Left ventricle myocardium inferior (tissue), 1 donor: ENCODE results near the gene CYB5R2. TPM values are rescaled to one million over a fixed set of nuclear protein-coding genes. Genes with fewer than 3 reads are reported as not detected.

Source experiments
- DNase-seq: peaks from one replicate; pipeline ENCODE4 v3.0.0-alpha.2; 2020
- H3K27ac ChIP-seq: fragments of 200-600 bp; replicated peaks from 2 replicates; pipeline ENCODE4 v1.8.0; 2021
- H3K27me3 ChIP-seq: fragments of 200-600 bp; 2 replicates; pipeline ENCODE4 v1.8.0; 2021; ENCODE audit warnings: low read depth
- H3K36me3 ChIP-seq: fragments of 200-600 bp; 2 replicates; pipeline ENCODE4 v1.8.0; 2021
- H3K4me1 ChIP-seq: fragments of 200-600 bp; 2 replicates; pipeline ENCODE4 v1.8.0; 2021
- H3K4me3 ChIP-seq: fragments of 200-600 bp; 2 replicates; pipeline ENCODE4 v1.8.0; 2021; ENCODE audit warnings: mild to moderate bottlenecking, moderate library complexity
- H3K9me3 ChIP-seq: fragments of 200-600 bp; replicated peaks from 2 replicates; pipeline ENCODE4 v1.8.0; 2021
- intact Hi-C: fragments of 100-400 bp; cut with micrococcal nuclease; formaldehyde crosslinking; loops from one replicate; pipeline ENCODE4 v1.11.0; 2022
- long read RNA-seq: library from polyadenylated mRNA; unstranded; transcript quantifications from one replicate; pipeline ENCODE4 v2.0.0, GENCODE V29; 2021
- total RNA-seq: library from RNA; stranded (reverse); fragmentation: NEBNext Ultra II Directional; extraction: Animal tissue kit (Norgen Biotek cat#: 25700); gene quantifications from one replicate; pipeline ENCODE4 v1.2.1, GENCODE V29; 2021
- TF ChIP-seq, protein P1 (sequence below): fragments of 200-600 bp; IDR thresholded peaks from 2 replicates; pipeline ENCODE4 v1.8.0; 2021; ENCODE audit warnings: antibody characterized with exemption, mild to moderate bottlenecking, borderline replicate concordance
- donor health status: DM: no; HTN: yes; CAD: no; lungs with severe emphysema.

Gene CYB5R2
- 1.8 TPM for total RNA-seq
- long read RNA-seq, result 0 reads

DNA sequence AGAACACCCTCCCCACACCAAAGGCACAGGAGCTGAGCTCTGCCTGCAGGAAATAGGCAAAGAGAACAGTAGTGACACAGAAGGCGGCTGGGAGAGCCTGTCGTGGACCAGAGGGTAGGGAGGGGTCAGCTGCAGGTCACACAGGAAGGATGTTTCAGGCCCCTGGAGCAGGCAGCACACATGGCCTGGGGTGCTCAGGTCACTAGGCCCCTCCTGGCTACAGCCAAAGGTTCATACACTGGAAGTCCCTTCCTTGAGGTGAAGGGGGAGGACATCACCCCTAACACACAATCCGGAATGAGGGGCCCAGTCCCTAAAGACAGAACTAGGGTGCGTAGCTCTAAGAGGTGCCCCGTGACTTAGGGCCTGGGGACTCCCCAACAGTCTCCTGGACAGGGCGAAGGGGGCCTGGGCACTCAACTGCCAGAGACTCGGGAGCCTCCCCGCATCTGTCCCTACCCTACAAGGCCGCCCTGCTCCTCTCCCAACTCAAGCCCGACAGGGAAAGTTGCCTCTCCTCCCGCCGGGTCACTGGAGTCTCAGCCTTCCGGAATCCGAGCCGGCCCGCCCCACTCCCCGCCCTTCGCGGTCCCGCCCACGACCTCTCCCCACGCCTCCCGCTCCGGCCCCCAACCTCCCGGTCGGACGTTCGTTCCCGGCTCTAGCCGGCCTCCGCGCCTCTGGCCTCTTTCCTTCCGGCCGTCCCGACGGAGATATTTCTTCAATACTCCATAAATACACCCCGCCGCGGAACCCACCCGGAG, at the start of gene CYB5R2:
CYB5R2 (minus strand) TSS at position 541 of the 764 bp plus-strand sequence. CDS start 675 bp downstream, outside the sequence.
- H3K27me3 ChIP-seq, result peaks cover 45% of the 10 kb centered on the region
- H3K27ac ChIP-seq, result peak within 1 kb of the TSS; percentile 64
- H3K4me1 ChIP-seq, result peaks cover 22% of the 10 kb centered on the region
- H3K4me3 ChIP-seq, result peak within 1 kb of the TSS; percentile 72
- no peaks in the 10 kb centered on the region for H3K9me3 ChIP-seq
- DNase-seq, result peak; percentile 76
- H3K36me3 ChIP-seq, result no peaks in the 10 kb centered on the region
- intact Hi-C loops, result no loop called here
- TF ChIP-seq, protein P1, sequence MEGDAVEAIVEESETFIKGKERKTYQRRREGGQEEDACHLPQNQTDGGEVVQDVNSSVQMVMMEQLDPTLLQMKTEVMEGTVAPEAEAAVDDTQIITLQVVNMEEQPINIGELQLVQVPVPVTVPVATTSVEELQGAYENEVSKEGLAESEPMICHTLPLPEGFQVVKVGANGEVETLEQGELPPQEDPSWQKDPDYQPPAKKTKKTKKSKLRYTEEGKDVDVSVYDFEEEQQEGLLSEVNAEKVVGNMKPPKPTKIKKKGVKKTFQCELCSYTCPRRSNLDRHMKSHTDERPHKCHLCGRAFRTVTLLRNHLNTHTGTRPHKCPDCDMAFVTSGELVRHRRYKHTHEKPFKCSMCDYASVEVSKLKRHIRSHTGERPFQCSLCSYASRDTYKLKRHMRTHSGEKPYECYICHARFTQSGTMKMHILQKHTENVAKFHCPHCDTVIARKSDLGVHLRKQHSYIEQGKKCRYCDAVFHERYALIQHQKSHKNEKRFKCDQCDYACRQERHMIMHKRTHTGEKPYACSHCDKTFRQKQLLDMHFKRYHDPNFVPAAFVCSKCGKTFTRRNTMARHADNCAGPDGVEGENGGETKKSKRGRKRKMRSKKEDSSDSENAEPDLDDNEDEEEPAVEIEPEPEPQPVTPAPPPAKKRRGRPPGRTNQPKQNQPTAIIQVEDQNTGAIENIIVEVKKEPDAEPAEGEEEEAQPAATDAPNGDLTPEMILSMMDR, result no peak

DNA sequence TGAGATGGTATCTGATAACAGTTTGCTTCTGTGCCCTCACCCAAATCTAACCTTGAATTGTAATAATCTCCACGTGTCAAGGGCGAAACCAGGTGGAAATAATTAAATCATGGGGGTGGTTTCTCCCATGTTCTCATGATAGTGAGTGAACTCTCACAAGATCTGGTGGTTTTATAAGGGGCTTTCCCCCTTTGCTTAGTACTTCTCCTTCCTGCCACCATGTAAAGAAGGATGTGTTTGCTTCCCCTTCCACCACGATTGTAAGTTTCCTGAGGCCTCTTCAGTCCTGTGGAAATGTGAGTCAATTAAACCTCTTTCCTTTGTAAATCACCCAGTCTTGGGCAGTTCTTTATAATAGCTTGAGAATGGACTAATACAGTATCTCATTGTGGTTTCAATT, 41.5 kb upstream of the CYB5R2 start:
- Histone ChIP-seq H3K4me3 (no peak overlapping the region), H3K9me3 (no peaks in the 10 kb centered on the region), H3K4me1 (no peaks in the 10 kb centered on the region), H3K27ac (no peak overlapping the region), H3K36me3 (no peaks in the 10 kb centered on the region), H3K27me3 (peaks cover 52% of the 10 kb centered on the region)
- intact Hi-C loops, result no loop called here
- TF ChIP-seq, protein P1, result no peak
- no peak for DNase-seq

DNA sequence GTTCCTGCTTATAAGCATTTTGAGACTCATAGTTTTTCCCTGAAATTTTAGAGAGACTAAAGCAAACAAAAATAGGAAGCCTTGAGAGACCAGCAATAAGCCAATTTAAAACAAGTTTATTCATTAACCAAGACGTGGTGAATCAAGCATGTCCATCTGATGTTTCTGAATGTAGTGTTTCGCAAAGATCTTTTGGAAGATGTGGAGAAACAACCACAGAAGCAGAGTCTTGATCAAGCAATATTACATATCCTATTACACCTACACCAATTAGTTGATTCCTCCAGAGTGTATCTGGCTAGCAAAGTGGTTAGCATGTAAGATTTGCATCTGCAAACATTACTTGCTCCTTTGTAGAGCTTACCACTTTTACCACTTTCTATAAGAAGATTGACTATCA, 33.1 kb upstream of the CYB5R2 start, which contains the start of gene OVCH2:
OVCH2 (minus strand) TSS at position 101 of the 400 bp plus-strand sequence; CDS start at position 18, 83 bp downstream.
- Histone ChIP-seq H3K27ac (no peak within 1 kb of the TSS), H3K27me3 (peaks cover 69% of the 10 kb centered on the region), H3K9me3 (no peaks in the 10 kb centered on the region), H3K36me3 (no peaks in the 10 kb centered on the region), H3K4me3 (no peak within 1 kb of the TSS), H3K4me1 (peaks cover 6% of the 10 kb centered on the region)
- DNase-seq, result no peak
- intact Hi-C loops, result no loop called here
- TF ChIP-seq, protein P1, result no peak

DNA sequence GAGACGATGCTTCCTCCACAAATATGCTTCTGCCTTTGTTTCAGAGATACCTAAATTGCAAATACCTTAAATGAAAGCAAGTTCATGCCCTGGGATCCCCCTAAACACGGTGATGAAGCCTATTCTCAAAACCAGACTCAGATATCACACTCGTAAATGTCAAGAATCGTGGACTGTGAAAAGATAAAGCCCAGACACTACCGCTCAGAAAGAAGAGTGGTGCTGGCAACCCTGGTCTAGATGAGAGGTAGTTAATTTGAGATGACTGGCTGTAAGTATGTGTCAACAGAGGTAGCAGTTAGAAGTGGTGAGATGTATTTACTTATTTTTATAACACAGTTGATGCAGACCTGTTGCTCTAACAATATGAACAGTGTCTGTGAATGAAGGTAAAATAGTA, 30.4 kb upstream of the CYB5R2 start:
- Histone ChIP-seq H3K36me3 (no peaks in the 10 kb centered on the region), H3K27me3 (peaks cover 63% of the 10 kb centered on the region), H3K9me3 (no peaks in the 10 kb centered on the region), H3K27ac (no peak overlapping the region), H3K4me3 (no peak overlapping the region), H3K4me1 (peaks cover 6% of the 10 kb centered on the region)
- intact Hi-C loops, result no loop called here
- no peak for DNase-seq
- TF ChIP-seq, protein P1, result no peak

DNA sequence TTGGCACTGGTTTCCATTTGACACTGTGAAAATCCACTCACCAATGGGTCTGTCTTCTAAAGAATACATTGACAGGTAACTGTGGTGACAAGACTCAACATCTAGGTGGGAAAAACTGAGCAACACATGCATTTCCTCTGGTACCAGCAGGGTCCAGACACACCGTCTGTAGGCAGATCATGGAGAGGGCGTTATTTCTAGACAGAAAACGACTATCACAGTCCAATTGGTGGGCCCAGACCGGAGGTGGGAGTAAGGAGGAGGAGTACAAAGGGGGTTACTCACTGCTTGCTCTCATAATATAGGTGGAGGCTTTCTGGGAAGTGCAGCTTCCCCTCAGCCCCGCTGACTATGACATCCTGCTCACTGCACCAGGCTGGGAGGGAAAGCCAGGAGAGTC, 23.1 kb upstream of the CYB5R2 start:
- H3K4me1 ChIP-seq, result no peaks in the 10 kb centered on the region
- no peak overlapping the region for H3K27ac ChIP-seq
- TF ChIP-seq, protein P1, result no peak
- no peak overlapping the region for H3K4me3 ChIP-seq
- intact Hi-C loops, result no loop called here
- DNase-seq, result no peak
- peaks cover 43% of the 10 kb centered on the region for H3K27me3 ChIP-seq
- H3K9me3 ChIP-seq, result no peaks in the 10 kb centered on the region
- H3K36me3 ChIP-seq, result no peaks in the 10 kb centered on the region
